ENCODE data around the gene SLC6A7.

SLC6A7 gene

DNA sequence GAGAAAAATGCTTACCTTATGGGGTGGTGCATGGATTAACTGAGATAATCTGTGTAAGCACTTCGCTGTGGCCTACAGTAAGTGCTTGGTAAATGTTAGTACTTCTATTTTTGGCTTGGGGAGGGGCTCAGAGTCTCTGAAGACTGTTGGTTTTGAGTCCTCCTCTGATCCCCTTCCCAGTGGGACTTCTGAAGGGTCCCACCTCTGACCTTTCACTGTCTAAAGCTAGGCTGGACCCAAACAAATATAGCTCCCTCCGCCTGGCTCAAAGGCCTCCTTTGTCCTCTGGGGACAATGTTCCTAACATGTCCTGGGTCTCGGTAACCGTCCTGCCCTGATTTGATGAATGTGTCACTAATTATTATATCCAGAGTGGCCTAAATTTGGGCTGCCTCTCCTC is 64.9 kb downstream of the SLC6A7 start:
- TF ChIP-seq, protein P1, sequence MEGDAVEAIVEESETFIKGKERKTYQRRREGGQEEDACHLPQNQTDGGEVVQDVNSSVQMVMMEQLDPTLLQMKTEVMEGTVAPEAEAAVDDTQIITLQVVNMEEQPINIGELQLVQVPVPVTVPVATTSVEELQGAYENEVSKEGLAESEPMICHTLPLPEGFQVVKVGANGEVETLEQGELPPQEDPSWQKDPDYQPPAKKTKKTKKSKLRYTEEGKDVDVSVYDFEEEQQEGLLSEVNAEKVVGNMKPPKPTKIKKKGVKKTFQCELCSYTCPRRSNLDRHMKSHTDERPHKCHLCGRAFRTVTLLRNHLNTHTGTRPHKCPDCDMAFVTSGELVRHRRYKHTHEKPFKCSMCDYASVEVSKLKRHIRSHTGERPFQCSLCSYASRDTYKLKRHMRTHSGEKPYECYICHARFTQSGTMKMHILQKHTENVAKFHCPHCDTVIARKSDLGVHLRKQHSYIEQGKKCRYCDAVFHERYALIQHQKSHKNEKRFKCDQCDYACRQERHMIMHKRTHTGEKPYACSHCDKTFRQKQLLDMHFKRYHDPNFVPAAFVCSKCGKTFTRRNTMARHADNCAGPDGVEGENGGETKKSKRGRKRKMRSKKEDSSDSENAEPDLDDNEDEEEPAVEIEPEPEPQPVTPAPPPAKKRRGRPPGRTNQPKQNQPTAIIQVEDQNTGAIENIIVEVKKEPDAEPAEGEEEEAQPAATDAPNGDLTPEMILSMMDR (IDR thresholded peaks at IDR 0.05; ENCODE audit: low read depth, low read length), result no peak
- DNase-seq (ENCODE audit: extremely low read depth, low read depth), result no peak

DNA sequence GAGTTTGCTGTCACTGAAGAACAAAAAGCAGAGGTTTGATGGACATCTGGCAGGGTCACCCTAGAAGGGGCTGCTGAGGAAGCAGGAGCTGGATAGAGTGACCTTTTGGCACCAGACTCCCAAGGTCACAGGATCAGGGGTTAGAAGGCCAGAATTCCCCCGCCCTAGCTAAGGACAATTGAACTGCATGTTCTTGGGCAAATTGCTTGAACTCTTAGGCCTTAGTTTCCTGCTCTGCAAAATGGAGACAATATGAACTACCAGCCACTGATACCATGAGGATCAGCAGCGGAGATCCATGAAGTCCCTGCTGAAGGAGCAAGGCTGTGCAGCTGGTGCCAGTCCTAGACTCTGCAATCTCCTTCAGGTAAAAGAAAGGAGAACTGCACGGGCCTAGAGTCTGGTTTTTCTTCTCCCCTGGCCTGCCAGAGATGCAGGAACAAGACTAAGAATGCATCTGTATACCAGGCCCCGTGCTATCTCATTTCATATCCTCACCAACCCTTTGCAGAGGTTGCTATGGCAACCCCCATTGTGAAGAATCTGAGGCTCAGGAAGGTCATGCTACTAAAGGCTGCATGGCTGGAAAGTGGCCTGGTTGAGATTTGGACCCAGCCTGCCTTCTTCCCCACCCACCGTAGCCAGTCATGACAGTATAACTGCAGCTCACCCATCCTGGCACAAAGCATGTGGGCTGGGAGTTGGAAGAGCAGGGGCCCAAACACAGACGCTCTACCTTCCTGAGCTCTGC is 66.0 kb downstream of the SLC6A7 start:
- TF ChIP-seq, protein P1 (IDR thresholded peaks at IDR 0.05; ENCODE audit: low read depth, low read length), result no peak
- DNase-seq (ENCODE audit: extremely low read depth, low read depth), result no peak

DNA sequence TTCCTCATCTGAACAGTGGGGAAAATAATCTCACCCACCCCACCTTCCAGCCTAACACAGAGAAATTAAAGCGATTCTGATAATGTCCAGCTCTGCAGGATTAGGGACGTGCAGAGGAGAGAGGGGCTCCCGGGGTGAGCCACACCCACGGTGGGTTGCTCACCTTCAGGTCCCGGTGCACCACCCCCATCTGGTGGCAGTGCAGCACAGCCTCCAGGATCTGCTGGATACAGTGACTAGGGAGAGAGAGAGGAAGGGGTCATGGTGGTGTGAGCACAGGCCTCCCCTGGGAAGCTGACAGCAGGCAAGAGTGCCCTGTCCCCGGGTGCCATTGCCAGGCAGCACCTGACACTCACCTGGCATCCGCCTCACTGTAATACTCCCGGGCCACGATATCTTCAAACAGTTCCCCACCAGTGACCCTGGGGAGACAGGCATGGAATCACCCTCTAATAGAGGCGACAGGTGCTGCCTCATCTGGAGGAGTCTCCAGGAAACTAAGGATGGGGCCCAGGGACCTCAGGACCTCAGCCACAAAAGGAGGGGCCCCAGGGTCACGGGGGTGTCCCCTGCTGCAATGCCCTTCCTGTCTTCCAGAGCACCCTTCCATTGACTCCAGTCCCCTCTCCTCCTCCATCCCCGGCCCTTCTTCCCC is 66.7 kb downstream of the SLC6A7 start:
- DNase-seq (ENCODE audit: extremely low read depth, low read depth), result no peak

DNA sequence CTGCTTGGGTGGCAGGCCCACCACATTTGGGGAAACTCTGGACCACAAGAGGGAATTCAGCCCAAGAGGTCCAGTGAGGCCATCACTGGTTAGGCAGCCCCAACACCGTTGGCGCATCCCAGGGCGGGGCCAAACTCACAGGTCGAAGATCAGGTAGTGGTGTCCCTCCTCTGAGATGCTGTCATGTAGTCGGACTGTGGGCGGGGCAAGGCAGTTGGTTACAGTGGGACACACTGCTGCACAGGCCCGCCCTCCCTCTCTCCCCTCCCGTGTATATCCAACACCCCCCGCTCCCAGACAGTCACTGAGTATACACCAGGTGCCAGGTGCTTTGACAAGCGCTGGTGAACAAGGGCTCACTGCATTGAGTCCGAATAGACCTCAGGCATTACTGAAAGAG is 67.6 kb downstream of the SLC6A7 start:
- TF ChIP-seq, protein P1 (IDR thresholded peaks at IDR 0.05; ENCODE audit: low read depth, low read length), result no peak

More for the DNA sequence above, 66.7 kb downstream of the SLC6A7 start:
- TF ChIP-seq, protein P1 (IDR thresholded peaks at IDR 0.05; ENCODE audit: low read depth, low read length), result no peak; the same call in 1 of the 2 replicates

DNA sequence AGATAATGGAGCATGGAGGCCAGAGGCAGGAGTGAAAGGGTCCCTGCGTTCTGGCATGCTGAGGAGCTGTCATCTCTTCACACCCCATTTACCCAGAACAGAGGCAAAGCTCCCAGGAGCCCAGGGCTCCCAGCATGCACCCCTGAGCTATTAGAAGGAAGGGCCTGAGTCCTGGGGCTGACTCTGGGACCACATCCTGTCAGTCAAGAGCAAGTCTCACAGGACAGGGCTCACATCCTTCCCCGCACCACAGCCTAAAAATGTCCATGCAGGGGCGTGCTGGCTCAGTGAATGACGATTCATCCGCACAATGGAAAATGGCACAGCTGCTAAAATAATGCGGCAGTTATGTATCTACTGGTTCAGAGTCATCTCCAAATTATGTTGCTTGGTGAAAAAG is 68.3 kb downstream of the SLC6A7 start:
- DNase-seq (ENCODE audit: extremely low read depth, low read depth), result no peak
- TF ChIP-seq, protein P1 (IDR thresholded peaks at IDR 0.05; ENCODE audit: low read depth, low read length), result no peak

More for the DNA sequence above, 67.6 kb downstream of the SLC6A7 start:
- no peak for DNase-seq (ENCODE audit: extremely low read depth, low read depth)

All from AG09319 (cell line).